Liver (tissue), 9 donors: ENCODE data around the gene PITPNM3. TPM values are rescaled to one million over a fixed set of nuclear protein-coding genes. Genes with fewer than 3 reads are reported as not detected.
"Not testable (repeated sequence)": the region's sequence is repeated elsewhere in the genome, so short reads cannot be mapped to it uniquely, and the experiment has no call there.

ENCODE experiments used
- DNase-seq: peaks from one replicate; pipeline ENCODE4 v3.0.0-alpha.2; 2017; ENCODE audit warnings: low spot score
- H3K27ac ChIP-seq, 2 donors: one replicate each; pipeline ENCODE4 v1.7.0; 2013; ENCODE audit warnings: inconsistent platforms in 2 of 2, low read length in 2 of 2, control low read depth in 1 of 2, low read depth in 1 of 2, mild to moderate bottlenecking in 1 of 2
- H3K27me3 ChIP-seq, 4 donors: one replicate each; pipeline versions ENCODE4 v1.6.1 to v1.7.0; 2013; ENCODE audit warnings: low read length in 3 of 4, inconsistent platforms in 1 of 4, mild to moderate bottlenecking in 1 of 4, moderate library complexity in 1 of 4; ENCODE audit not compliant: control insufficient read depth in 4 of 4, insufficient read depth in 4 of 4
- H3K36me3 ChIP-seq, 4 donors: one replicate each; pipeline versions ENCODE4 v1.6.1 to v1.7.0; 2013; ENCODE audit warnings: low read length in 3 of 4, mild to moderate bottlenecking in 3 of 4, low read depth in 1 of 4, moderate library complexity in 1 of 4; ENCODE audit not compliant: control insufficient read depth in 4 of 4, insufficient read depth in 3 of 4
- H3K4me1 ChIP-seq, 4 donors: one replicate each; pipeline versions ENCODE4 v1.6.1 to v1.7.0; 2013; ENCODE audit warnings: low read length in 3 of 4, mild to moderate bottlenecking in 3 of 4, moderate library complexity in 1 of 4; ENCODE audit not compliant: control insufficient read depth in 4 of 4, insufficient read depth in 4 of 4
- H3K4me3 ChIP-seq, 3 donors: one replicate each; pipeline versions ENCODE4 v1.6.1 to v1.7.0; 2013; ENCODE audit warnings: low read length in 3 of 3, control low read depth in 1 of 3, low read depth in 1 of 3, mild to moderate bottlenecking in 1 of 3
- H3K9ac ChIP-seq, 2 donors: one replicate each; pipeline ENCODE4 v1.7.0; 2013; ENCODE audit warnings: low read length in 2 of 2, mild to moderate bottlenecking in 2 of 2, moderate library complexity in 2 of 2, control low read depth in 1 of 2, low read depth in 1 of 2
- H3K9me3 ChIP-seq, 4 donors: one replicate each; pipeline versions ENCODE4 v1.6.1 to v1.7.0; 2013; ENCODE audit warnings: low read length in 3 of 4; ENCODE audit not compliant: control insufficient read depth in 4 of 4
- CTCF ChIP-seq: fragments of 150-350 bp; IDR thresholded peaks from 2 replicates; pipeline ENCODE4 v1.5.1; 2017; ENCODE audit warnings: improper control_type of control experiment, low read depth, low read length; ENCODE audit not compliant: missing input control
- EGR1 ChIP-seq, 2 donors: IDR thresholded peaks; 2 replicates each; pipeline ENCODE4 v1.6.1; 2016 to 2018; ENCODE audit warnings: antibody characterized with exemption in 2 of 2, low read depth in 2 of 2
- FOXA1 ChIP-seq: IDR thresholded peaks from 2 replicates; pipeline ENCODE4 v1.6.1; 2016; ENCODE audit warnings: antibody characterized with exemption
- FOXA2 ChIP-seq: IDR thresholded peaks from 2 replicates; pipeline ENCODE4 v1.6.1; 2016; ENCODE audit warnings: antibody characterized with exemption
- GABPA ChIP-seq, 2 donors: IDR thresholded peaks in 1 of 2; conservative IDR thresholded peaks in 1 of 2; 2 replicates each; pipeline ENCODE4 v1.6.1; 2016; ENCODE audit warnings: antibody characterized with exemption in 2 of 2, mild to moderate bottlenecking in 1 of 2, moderate library complexity in 1 of 2
- HNF4A ChIP-seq, 2 donors: conservative IDR thresholded peaks; 2 replicates each; pipeline ENCODE4 v1.6.1; 2016; ENCODE audit warnings: antibody characterized with exemption in 2 of 2, mild to moderate bottlenecking in 2 of 2
- HNF4G ChIP-seq: IDR thresholded peaks from 2 replicates; pipeline ENCODE4 v1.6.1; 2016; ENCODE audit warnings: antibody characterized with exemption
- RAD21 ChIP-seq, 2 donors: IDR thresholded peaks; 2 replicates each; pipeline ENCODE4 v1.6.1; 2016; ENCODE audit warnings: antibody characterized with exemption in 2 of 2, mild to moderate bottlenecking in 2 of 2
- RXRA ChIP-seq, 2 donors: IDR thresholded peaks; 2 replicates each; pipeline ENCODE4 v1.6.1; 2017 to 2018; ENCODE audit warnings: antibody characterized with exemption in 2 of 2, mild to moderate bottlenecking in 1 of 2
- TAF1 ChIP-seq: conservative IDR thresholded peaks from 2 replicates; pipeline ENCODE4 v1.6.1; 2016; ENCODE audit warnings: antibody characterized with exemption, mild to moderate bottlenecking
- YY1 ChIP-seq: IDR thresholded peaks from 2 replicates; pipeline ENCODE4 v1.6.1; 2016; ENCODE audit warnings: antibody characterized with exemption, mild to moderate bottlenecking
- ZBTB33 ChIP-seq: IDR thresholded peaks from 2 replicates; pipeline ENCODE4 v1.6.1; 2016; ENCODE audit warnings: antibody characterized with exemption
- WGBS: extraction: QIAGEN DNeasy Blood & Tissue Kit; methylation state at CpG from one replicate; pipeline ENCODE4 v1.1.7; 2013; 5-methylcytosine and 5-hydroxymethylcytosine counted together
- polyA plus RNA-seq, 2 donors: library from polyadenylated mRNA; stranded (reverse) in 1 of 2; unstranded in 1 of 2; fragments of 200-250 nt in 1 of 2; fragments of >200 nt in 1 of 2; fragmentation: Nextera tagmentation in 1 of 2; extraction: Ambion mirVana in 1 of 2; gene quantifications; one replicate each; pipeline versions ENCODE4 v1.2.1 to v1.2.3, GENCODE V29; 2013 to 2015
- total RNA-seq, 2 donors: library from RNA; depleted of rRNA; stranded (reverse); fragments of >200 nt; gene quantifications; one replicate each; pipeline ENCODE4 v1.2.3, GENCODE V29; 2014
- TF ChIP-seq, protein P1 (sequence below): IDR thresholded peaks from 2 replicates; pipeline ENCODE4 v1.6.1; 2016; ENCODE audit warnings: antibody characterized with exemption
- TF ChIP-seq, protein P2 (sequence below): IDR thresholded peaks from 2 replicates; pipeline ENCODE4 v1.6.1; 2016; ENCODE audit warnings: antibody characterized with exemption, mild to moderate bottlenecking
- donor health status: healthy.
- donor health status: healthy.
- donor health status: healthy.
- donor health status: healthy.
- donor health status: healthy.

The PITPNM3 gene
- total and polyA plus RNA-seq, 4 donors: 1.5 to 5.0 (median 1.8) TPM

- 83% methylated on average over 5 of the region's 5 CpGs for WGBS
- Histone ChIP-seq H3K4me1 (no peaks in the 10 kb centered on the region), H3K27me3 (no peaks in the 10 kb centered on the region), H3K9me3 (no peaks in the 10 kb centered on the region), H3K9ac (no peak overlapping the region), H3K36me3 (no peaks in the 10 kb centered on the region), H3K27ac (no peak overlapping the region), H3K4me3 (no peak overlapping the region)
- no peak for DNase-seq
- TF ChIP-seq FOXA2 (no peak), HNF4A (conservative IDR thresholded peaks at IDR 0.05) (no peak), CTCF (no peak), ZBTB33 (no peak), TAF1 (no peak), HNF4G (no peak)
- TF ChIP-seq, protein P1, sequence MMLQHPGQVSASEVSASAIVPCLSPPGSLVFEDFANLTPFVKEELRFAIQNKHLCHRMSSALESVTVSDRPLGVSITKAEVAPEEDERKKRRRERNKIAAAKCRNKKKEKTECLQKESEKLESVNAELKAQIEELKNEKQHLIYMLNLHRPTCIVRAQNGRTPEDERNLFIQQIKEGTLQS: no peak
Measured at GRCh38 chr17:6485646-6486412, 70.5 kb downstream of the PITPNM3 start.

DNA sequence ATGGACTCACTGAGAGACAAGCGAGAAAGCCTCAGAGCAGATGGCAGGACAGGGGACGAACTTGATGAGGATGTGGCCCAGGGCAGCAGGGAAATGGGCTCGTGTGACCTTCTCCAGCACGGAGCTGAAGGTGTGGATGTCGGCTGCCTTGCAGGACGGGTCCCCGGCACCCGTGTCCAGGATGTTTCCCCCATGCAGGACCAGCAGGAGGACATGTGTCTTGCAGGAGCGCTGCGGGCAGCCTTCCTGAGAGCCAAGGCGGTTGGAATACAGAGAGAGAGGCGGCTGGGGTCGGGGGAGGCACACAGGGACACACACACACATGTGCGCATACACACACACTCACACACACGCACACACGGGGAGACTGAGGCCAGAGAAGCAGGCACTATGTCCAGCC, 72.8 kb downstream of the PITPNM3 start:
- Histone ChIP-seq H3K27ac (no peak overlapping the region), H3K27me3 (no peaks in the 10 kb centered on the region), H3K9ac (no peak overlapping the region), H3K36me3 (no peaks in the 10 kb centered on the region), H3K4me3 (no peak overlapping the region), H3K9me3 (no peaks in the 10 kb centered on the region), H3K4me1 (no peaks in the 10 kb centered on the region)
- DNase-seq: no peak
- TF ChIP-seq HNF4G (no peak), GABPA (IDR thresholded peaks at IDR 0.05 in 1 of 2, conservative IDR thresholded peaks at IDR 0.05 in 1 of 2) (no peak), RAD21 (IDR thresholded peaks at IDR 0.05) (no peak), CTCF (no peak), FOXA2 (no peak), YY1 (no peak), RXRA (IDR thresholded peaks at IDR 0.05) (no peak), FOXA1 (no peak), EGR1 (IDR thresholded peaks at IDR 0.05; ENCODE audit: low read depth in 2 of 2) (no peak)
- TF ChIP-seq, protein P2, sequence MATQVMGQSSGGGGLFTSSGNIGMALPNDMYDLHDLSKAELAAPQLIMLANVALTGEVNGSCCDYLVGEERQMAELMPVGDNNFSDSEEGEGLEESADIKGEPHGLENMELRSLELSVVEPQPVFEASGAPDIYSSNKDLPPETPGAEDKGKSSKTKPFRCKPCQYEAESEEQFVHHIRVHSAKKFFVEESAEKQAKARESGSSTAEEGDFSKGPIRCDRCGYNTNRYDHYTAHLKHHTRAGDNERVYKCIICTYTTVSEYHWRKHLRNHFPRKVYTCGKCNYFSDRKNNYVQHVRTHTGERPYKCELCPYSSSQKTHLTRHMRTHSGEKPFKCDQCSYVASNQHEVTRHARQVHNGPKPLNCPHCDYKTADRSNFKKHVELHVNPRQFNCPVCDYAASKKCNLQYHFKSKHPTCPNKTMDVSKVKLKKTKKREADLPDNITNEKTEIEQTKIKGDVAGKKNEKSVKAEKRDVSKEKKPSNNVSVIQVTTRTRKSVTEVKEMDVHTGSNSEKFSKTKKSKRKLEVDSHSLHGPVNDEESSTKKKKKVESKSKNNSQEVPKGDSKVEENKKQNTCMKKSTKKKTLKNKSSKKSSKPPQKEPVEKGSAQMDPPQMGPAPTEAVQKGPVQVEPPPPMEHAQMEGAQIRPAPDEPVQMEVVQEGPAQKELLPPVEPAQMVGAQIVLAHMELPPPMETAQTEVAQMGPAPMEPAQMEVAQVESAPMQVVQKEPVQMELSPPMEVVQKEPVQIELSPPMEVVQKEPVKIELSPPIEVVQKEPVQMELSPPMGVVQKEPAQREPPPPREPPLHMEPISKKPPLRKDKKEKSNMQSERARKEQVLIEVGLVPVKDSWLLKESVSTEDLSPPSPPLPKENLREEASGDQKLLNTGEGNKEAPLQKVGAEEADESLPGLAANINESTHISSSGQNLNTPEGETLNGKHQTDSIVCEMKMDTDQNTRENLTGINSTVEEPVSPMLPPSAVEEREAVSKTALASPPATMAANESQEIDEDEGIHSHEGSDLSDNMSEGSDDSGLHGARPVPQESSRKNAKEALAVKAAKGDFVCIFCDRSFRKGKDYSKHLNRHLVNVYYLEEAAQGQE: no peak
- WGBS: 85% methylated on average over 16 of the region's 16 CpGs

DNA sequence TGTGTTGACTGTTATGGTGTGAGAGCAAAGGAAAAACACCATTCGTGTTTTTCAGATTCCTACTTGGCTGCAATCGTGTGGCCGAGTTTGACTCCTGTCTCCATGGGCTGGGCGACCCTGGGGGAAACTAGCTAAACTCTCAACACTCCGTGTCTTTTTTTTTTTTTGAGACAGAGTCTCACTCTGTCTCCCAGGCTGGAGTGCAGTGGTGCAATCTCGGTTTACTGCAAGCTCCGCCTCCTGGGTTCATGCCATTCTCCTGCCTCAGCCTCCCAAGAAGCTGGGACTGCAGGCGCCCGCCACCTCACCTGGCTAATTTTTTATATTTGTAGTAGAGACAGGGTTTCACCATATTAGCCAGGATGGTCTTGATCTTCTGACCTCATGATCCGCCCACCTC, 73.6 kb downstream of the PITPNM3 start:
- not testable (repeated sequence) for H3K4me1 ChIP-seq, H3K9me3 ChIP-seq, H3K9ac ChIP-seq, H3K36me3 ChIP-seq, H3K27ac ChIP-seq, H3K4me3 ChIP-seq, H3K27me3 ChIP-seq, DNase-seq
- WGBS: 81% methylated on average over 10 of the region's 10 CpGs
